Endodermal cell (in vitro differentiated cells): ENCODE results near the gene ICA1. TPM values are rescaled to one million over a fixed set of nuclear protein-coding genes. Genes with fewer than 3 reads are reported as not detected.

Source experiments
- DNase-seq: peaks from one replicate; pipeline ENCODE4 v3.0.0-alpha.2; 2017
- H3K27ac ChIP-seq: 2 replicates; pipeline ENCODE4 v1.5.1; 2013; ENCODE audit warnings: mild to moderate bottlenecking, low read depth, low read length, moderate library complexity
- H3K27me3 ChIP-seq: 2 replicates; pipeline ENCODE4 v1.6.1; 2013; ENCODE audit warnings: mild to moderate bottlenecking, low read length, moderate library complexity; ENCODE audit not compliant: insufficient read depth, control insufficient read depth, poor library complexity, severe bottlenecking
- H3K36me3 ChIP-seq: 2 replicates; pipeline ENCODE4 v1.7.0; 2013; ENCODE audit warnings: mild to moderate bottlenecking, low read length, moderate library complexity; ENCODE audit not compliant: control insufficient read depth, insufficient read depth
- H3K4me1 ChIP-seq: one replicate; pipeline ENCODE4 v1.7.0; 2013; ENCODE audit warnings: low read length; ENCODE audit not compliant: control insufficient read depth, insufficient read depth
- H3K4me3 ChIP-seq: 2 replicates; pipeline ENCODE4 v1.5.1; 2013; ENCODE audit warnings: mild to moderate bottlenecking, low read length, moderate library complexity
- H3K9ac ChIP-seq: 2 replicates; pipeline ENCODE4 v1.6.1; 2013; ENCODE audit warnings: mild to moderate bottlenecking, low read length, moderate library complexity; ENCODE audit not compliant: poor library complexity, severe bottlenecking; ENCODE audit errors: extremely low read depth
- H3K9me3 ChIP-seq: 2 replicates; pipeline ENCODE4 v1.6.1; 2013; ENCODE audit warnings: mild to moderate bottlenecking, low read length, moderate library complexity; ENCODE audit not compliant: control insufficient read depth
- H3K27ac Mint-ChIP-seq: 2 replicates; pipeline ENCODE4 v1.8.0; 2020; ENCODE audit warnings: mixed read lengths
- H3K27me3 Mint-ChIP-seq: 2 replicates; pipeline ENCODE4 v1.8.0; 2021; ENCODE audit warnings: mild to moderate bottlenecking, mixed read lengths; ENCODE audit not compliant: insufficient read depth
- H3K36me3 Mint-ChIP-seq: 2 replicates; pipeline ENCODE4 v1.8.0; 2020; ENCODE audit warnings: low read depth, mixed read lengths
- H3K4me1 Mint-ChIP-seq: 2 replicates; pipeline ENCODE4 v1.8.0; 2020; ENCODE audit warnings: mixed read lengths
- H3K4me3 Mint-ChIP-seq: 2 replicates; pipeline ENCODE4 v1.8.0; 2020; ENCODE audit warnings: mild to moderate bottlenecking, moderate library complexity, mixed read lengths
- H3K9me3 Mint-ChIP-seq: 2 replicates; pipeline ENCODE4 v1.8.0; 2020; ENCODE audit warnings: mild to moderate bottlenecking, mixed read lengths
- CTCF ChIP-seq: fragments of 200-600 bp; sonication (generic); conservative IDR thresholded peaks from 2 replicates; pipeline ENCODE4 v1.5.0; 2021; ENCODE audit warnings: antibody characterized with exemption, mild to moderate bottlenecking
- WGBS, 2 experiments: methylation state at CpG; one replicate each; pipeline versions ENCODE4 v1.1.5 to v1.1.7; 2013; ENCODE audit warnings: missing lambda C conversion rate in 2 of 2, mixed read lengths in 1 of 2; ENCODE audit not compliant: insufficient coverage in 1 of 2, insufficient read length in 1 of 2; 5-methylcytosine and 5-hydroxymethylcytosine counted together
- total RNA-seq, 2 donors: library from RNA; stranded (reverse); fragmentation: NEBNext Ultra II Directional in 1 of 2; extraction: Animal tissue kit (Norgen Biotek cat#: 25700) in 1 of 2; gene quantifications; 2 replicates in 1 of 2; 3 replicates in 1 of 2; pipeline ENCODE4 v1.2.1, GENCODE V29; 2021

Gene ICA1
- total RNA-seq, 2 donors from 2014 or later = 25.0 to 50.2 TPM

DNA sequence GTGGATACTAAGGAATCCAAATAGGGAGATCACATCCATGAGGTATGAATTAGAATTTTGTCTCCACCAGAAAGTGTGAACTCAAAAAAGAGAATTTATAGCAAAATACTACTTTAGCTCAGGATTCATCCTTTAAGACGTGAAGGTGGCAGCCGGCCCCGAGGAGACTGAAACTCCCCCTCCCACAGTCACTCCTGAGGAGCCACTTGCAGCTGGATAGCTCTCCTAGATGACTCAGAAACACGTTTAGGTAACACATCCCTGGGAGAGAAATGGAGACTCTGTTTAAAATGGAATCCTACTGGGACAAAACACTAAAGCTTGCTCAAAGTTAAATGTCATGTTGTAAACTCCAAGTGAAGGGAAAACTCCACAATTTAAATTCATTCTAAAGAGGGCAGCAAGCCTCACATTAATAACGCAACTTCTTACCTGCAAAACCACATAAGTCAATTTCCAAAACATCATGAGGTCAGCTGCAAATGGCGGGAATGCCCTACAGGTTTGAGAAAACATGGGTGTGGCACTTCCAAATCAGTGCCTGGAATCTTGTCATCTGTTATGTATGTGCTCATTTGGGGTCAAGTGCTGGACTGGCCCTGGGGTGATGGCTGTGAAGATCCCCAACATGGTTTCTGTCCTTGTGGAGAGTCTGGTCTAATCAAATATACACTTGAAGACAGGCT, 46.2 kb downstream of the ICA1 start:
- WGBS, 2 experiments = 50 to 80% methylated on average over 1 to 6 of the region's 6 CpGs
- H3K9ac ChIP-seq = no peak overlapping the region
- Mint-ChIP-seq H3K36me3 (peaks cover 2% of the 10 kb centered on the region), H3K9me3 (no peaks in the 10 kb centered on the region), H3K27me3 (no peaks in the 10 kb centered on the region), H3K4me3 (no peak overlapping the region), H3K4me1 (peaks cover 13% of the 10 kb centered on the region), H3K27ac (no peak overlapping the region)
- H3K4me1 ChIP-seq = no peaks in the 10 kb centered on the region
- DNase-seq = no peak
- H3K4me3 ChIP-seq = no peak overlapping the region
- no peaks in the 10 kb centered on the region for H3K9me3 ChIP-seq
- no peaks in the 10 kb centered on the region for H3K27me3 ChIP-seq
- TF ChIP-seq CTCF = no peak
- no peak overlapping the region for H3K27ac ChIP-seq
- no peaks in the 10 kb centered on the region for H3K36me3 ChIP-seq

DNA sequence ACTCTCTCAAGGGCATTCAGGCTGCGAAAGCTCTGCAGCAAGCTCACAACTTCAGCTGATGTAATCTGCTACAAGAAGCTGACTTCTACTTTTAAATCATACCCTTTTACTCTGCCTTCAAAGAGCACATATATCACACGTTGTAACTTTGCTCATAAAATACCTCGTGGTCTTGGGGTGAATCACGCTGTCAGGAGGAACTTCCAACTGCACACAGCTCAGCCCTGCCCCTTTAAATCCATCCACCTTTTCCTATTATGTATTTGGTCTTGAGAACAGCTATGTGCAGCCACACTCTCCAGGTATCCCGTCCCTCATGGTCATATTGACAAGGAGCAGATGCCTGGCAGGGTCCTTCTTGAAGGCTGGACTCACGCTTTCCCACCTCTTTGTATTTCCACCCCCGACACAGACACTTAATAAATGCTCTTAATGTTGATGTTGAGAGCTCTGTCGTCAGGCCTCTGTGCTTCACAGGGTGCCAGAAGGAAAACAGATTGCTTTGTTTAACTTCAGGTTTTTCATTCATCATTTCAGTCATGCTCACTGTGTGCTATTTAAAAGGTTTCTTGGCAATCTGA, 47.6 kb downstream of the ICA1 start:
- no peaks in the 10 kb centered on the region for H3K27me3 ChIP-seq
- no peak overlapping the region for H3K4me3 ChIP-seq
- DNase-seq = no peak
- 76 to 100% methylated on average over 1 to 8 of the region's 8 CpGs for WGBS, 2 experiments
- no peaks in the 10 kb centered on the region for H3K36me3 ChIP-seq
- Mint-ChIP-seq H3K4me1 (peaks cover 13% of the 10 kb centered on the region), H3K9me3 (no peaks in the 10 kb centered on the region), H3K36me3 (peaks cover 2% of the 10 kb centered on the region), H3K4me3 (no peak overlapping the region), H3K27ac (peak overlapping the region; percentile 33), H3K27me3 (no peaks in the 10 kb centered on the region)
- TF ChIP-seq CTCF = no peak
- H3K9me3 ChIP-seq = no peaks in the 10 kb centered on the region
- H3K4me1 ChIP-seq = no peaks in the 10 kb centered on the region
- peak overlapping the region; percentile 9 for H3K27ac ChIP-seq
- no peak overlapping the region for H3K9ac ChIP-seq

DNA sequence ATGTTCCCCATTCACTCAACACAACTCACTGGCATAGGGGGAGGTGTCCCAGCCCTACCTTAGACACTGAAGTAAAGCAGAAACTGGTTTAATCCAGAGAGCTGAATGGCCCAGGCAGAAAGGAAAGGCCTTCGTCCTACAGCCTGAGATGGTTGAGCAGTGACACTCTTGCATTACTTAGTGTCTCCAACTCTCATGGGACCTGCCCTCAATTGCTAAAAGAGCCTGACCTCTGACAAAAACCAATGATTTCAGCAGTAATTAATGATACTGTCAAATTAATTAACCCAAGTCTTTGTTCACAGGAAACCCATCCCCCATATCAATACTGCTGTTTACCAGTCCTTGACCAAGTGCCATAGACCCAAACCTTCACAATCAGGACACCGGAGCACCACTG, 48.6 kb downstream of the ICA1 start:
- Mint-ChIP-seq H3K4me1 (peaks cover 13% of the 10 kb centered on the region), H3K27me3 (no peaks in the 10 kb centered on the region), H3K9me3 (no peaks in the 10 kb centered on the region), H3K36me3 (peaks cover 2% of the 10 kb centered on the region), H3K27ac (no peak overlapping the region), H3K4me3 (no peak overlapping the region)
- Histone ChIP-seq H3K4me3 (no peak overlapping the region), H3K36me3 (no peaks in the 10 kb centered on the region), H3K27ac (no peak overlapping the region), H3K27me3 (no peaks in the 10 kb centered on the region), H3K9ac (no peak overlapping the region), H3K9me3 (no peaks in the 10 kb centered on the region), H3K4me1 (no peaks in the 10 kb centered on the region)
- WGBS, 2 experiments = 89 to 98% methylated on average over 1 to 2 of the region's 2 CpGs
- no peak for TF ChIP-seq CTCF
- DNase-seq = no peak
